Neutrophil (primary cell): ENCODE results near the gene TP53RK.

Experiments
- H3K27ac ChIP-seq: fragments of 200-600 bp; sonication (generic); 2 replicates; pipeline ENCODE4 v1.5.1; 2016; ENCODE audit warnings: mild to moderate bottlenecking, moderate library complexity
- H3K27me3 ChIP-seq: fragments of 200-600 bp; sonication (generic); 2 replicates; pipeline ENCODE4 v1.6.0; 2016; ENCODE audit warnings: mild to moderate bottlenecking
- H3K36me3 ChIP-seq: fragments of 200-600 bp; sonication (generic); 2 replicates; pipeline ENCODE4 v1.5.1; 2017
- H3K4me1 ChIP-seq, 2 experiments: fragments of 200-600 bp in 1 of 2; sonication (generic) in 1 of 2; 1 replicate in 1 of 2; 2 replicates in 1 of 2; pipeline versions ENCODE4 v1.5.1 to v1.6.1; 2013 to 2016; ENCODE audit warnings: low read depth in 1 of 2, low read length in 1 of 2, mild to moderate bottlenecking in 1 of 2, moderate library complexity in 1 of 2; ENCODE audit not compliant: control insufficient read depth in 1 of 2, insufficient read depth in 1 of 2
- H3K4me3 ChIP-seq, 2 experiments: fragments of 200-600 bp in 1 of 2; sonication (generic) in 1 of 2; 1 replicate in 1 of 2; 2 replicates in 1 of 2; pipeline ENCODE4 v1.5.1; 2013 to 2016; ENCODE audit warnings: low read depth in 1 of 2, low read length in 1 of 2, mild to moderate bottlenecking in 1 of 2, moderate library complexity in 1 of 2
- H3K9me3 ChIP-seq: fragments of 200-600 bp; sonication (generic); 2 replicates; pipeline ENCODE4 v1.5.1; 2016
- TF ChIP-seq, protein P1 (sequence below): fragments of 200-600 bp; sonication (generic); IDR thresholded peaks from 2 replicates; pipeline ENCODE4 v1.5.1; 2016; ENCODE audit warnings: antibody characterized with exemption

TP53RK gene

GRCh38 chr20:46674253-46675083 is 14.8 kb downstream of the TP53RK start:
- H3K36me3 ChIP-seq: no peaks in the 10 kb centered on the region
- no peaks in the 10 kb centered on the region for H3K9me3 ChIP-seq
- H3K27me3 ChIP-seq: no peaks in the 10 kb centered on the region
- H3K27ac ChIP-seq: no peak overlapping the region
- H3K4me1 ChIP-seq: no peaks in the 10 kb centered on the region
- H3K4me3 ChIP-seq: no peak overlapping the region
- TF ChIP-seq, protein P1, sequence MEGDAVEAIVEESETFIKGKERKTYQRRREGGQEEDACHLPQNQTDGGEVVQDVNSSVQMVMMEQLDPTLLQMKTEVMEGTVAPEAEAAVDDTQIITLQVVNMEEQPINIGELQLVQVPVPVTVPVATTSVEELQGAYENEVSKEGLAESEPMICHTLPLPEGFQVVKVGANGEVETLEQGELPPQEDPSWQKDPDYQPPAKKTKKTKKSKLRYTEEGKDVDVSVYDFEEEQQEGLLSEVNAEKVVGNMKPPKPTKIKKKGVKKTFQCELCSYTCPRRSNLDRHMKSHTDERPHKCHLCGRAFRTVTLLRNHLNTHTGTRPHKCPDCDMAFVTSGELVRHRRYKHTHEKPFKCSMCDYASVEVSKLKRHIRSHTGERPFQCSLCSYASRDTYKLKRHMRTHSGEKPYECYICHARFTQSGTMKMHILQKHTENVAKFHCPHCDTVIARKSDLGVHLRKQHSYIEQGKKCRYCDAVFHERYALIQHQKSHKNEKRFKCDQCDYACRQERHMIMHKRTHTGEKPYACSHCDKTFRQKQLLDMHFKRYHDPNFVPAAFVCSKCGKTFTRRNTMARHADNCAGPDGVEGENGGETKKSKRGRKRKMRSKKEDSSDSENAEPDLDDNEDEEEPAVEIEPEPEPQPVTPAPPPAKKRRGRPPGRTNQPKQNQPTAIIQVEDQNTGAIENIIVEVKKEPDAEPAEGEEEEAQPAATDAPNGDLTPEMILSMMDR: no peak

DNA sequence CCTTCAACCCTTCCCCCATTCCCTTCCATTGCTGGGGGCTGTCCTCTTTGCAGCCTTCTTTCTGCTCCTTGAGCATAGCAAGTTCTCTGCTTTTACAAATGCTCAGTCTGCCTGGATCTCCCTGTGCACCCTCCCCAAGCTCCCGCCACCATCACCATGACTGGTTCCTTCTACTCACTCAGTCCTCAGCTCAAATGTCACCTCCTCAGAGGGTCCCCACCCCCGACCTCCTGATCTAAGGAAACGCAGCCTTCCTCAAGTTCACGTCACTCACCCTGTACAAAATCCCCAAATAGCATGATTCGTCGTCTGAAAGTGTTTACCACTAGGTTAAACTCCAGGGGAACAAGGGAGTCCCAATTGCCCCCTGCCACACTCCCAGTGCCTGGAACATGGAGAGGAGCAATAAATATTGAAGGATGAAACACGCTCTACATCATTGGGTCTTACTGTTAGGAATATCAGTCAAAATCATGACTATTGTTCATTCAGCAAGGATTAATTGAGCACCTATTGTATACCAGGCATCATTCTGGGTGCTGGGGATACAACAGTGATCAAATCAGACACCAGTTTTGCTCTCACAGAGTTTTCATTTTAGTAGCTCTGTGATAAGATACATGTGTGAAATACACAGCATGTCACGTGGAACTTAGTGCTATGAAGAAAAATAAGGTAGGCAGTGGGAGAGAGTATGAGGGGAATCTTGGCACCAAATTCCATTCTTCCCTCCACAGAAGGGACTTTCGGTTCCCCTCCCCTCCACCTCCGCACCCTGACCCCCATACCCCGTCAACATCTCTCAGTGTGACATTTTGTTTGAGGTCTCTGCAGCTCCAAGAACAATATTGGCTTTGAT is 15.6 kb downstream of the TP53RK start:
- Histone ChIP-seq H3K4me3 (no peak overlapping the region), H3K36me3 (no peaks in the 10 kb centered on the region), H3K27ac (no peak overlapping the region), H3K27me3 (no peaks in the 10 kb centered on the region), H3K9me3 (no peaks in the 10 kb centered on the region), H3K4me1 (no peaks in the 10 kb centered on the region)
- TF ChIP-seq, protein P1: no peak

DNA sequence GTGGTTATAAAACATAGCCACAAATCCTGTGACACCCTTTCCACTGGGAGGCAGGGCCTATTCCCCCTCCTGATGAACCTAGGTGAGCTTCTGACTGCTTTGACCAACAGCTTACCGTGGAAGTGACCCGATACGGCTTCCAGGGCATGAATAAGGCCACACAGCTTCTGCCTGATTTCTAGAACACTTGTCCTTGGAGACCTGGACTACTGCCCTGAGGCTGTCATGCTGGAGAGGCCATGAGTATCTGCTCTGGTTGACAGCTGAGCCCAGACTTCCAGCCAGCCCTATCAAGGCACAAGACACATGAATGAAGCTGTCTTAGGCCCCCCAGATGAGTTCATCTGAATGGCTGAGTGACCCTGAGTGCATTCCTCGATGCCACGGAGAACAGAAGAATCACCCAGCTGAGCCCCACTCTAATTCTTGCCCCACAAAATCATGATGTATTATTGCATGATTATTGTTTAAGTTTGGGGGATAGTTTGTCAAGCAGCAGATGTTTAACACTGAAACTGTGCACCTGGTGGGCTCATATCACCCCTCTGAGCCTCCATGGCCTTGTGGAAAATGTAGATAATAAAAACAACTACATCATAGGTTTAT is 16.6 kb downstream of the TP53RK start:
- Histone ChIP-seq H3K36me3 (no peaks in the 10 kb centered on the region), H3K27me3 (no peaks in the 10 kb centered on the region), H3K27ac (no peak overlapping the region), H3K9me3 (no peaks in the 10 kb centered on the region), H3K4me3 (no peak overlapping the region), H3K4me1 (no peaks in the 10 kb centered on the region)
- TF ChIP-seq, protein P1: no peak

GRCh38 chr20:46671866-46672542 is 17.2 kb downstream of the TP53RK start:
- Histone ChIP-seq H3K27ac (no peak overlapping the region), H3K4me3 (no peak overlapping the region), H3K9me3 (no peaks in the 10 kb centered on the region), H3K4me1 (no peaks in the 10 kb centered on the region), H3K27me3 (no peaks in the 10 kb centered on the region), H3K36me3 (no peaks in the 10 kb centered on the region)
- TF ChIP-seq, protein P1: no peak
